Motor neuron (in vitro differentiated cells): ENCODE results near the gene DUSP7. TPM values are rescaled to one million over a fixed set of nuclear protein-coding genes. Genes with fewer than 3 reads are reported as not detected.

Experiments
- ATAC-seq, 8 experiments: fragments of 200-7000 bp; cut with Tn5 transposase; replicated peaks in 6 of 8; 2 replicates each; pipeline ENCODE4 v1.8.0; 2021; ENCODE audit warnings: mild to moderate bottlenecking in 8 of 8, moderate library complexity in 8 of 8
- H3K27ac ChIP-seq, 2 donors: fragments of 250-450 bp; sonication (Bioruptor Pico); 2 replicates each; pipeline ENCODE4 v1.9.0; 2021; ENCODE audit warnings: antibody characterized with exemption in 2 of 2, mild to moderate bottlenecking in 2 of 2, moderate library complexity in 1 of 2
- H3K4me1 ChIP-seq, 2 donors: fragments of 250-450 bp; sonication (Bioruptor Pico); replicated peaks in 1 of 2; 2 replicates each; pipeline ENCODE4 v1.6.1; 2021; ENCODE audit warnings: antibody characterized with exemption in 2 of 2, mild to moderate bottlenecking in 2 of 2, moderate library complexity in 1 of 2
- H3K4me3 ChIP-seq, 5 donors: fragments of 250-450 bp; sonication (Bioruptor Pico); 2 replicates each; pipeline ENCODE4 v1.9.0; 2021; ENCODE audit warnings: antibody characterized with exemption in 5 of 5, mild to moderate bottlenecking in 5 of 5, moderate library complexity in 4 of 5
- WGBS, 10 experiments: fragments of 450-650 bp; shearing (Covaris generic); methylation state at CpG; one replicate each; pipeline ENCODE4 v1.0.0; 2022; 5-methylcytosine and 5-hydroxymethylcytosine counted together
- in situ Hi-C, 9 experiments: fragments of 400-800 bp; cut with MboI; loops; one replicate each; pipeline ENCODE4 v1.15.0; 2021; ENCODE audit warnings: low sequenced_read_pairs in 9 of 9, low pct_unique_long_range_greater_than_20kb in 2 of 9; ENCODE audit not compliant: unreplicated experiment in 9 of 9
- total RNA-seq, 8 experiments: library from RNA; unstranded; fragments of 300-600 nt; gene quantifications; 2 replicates each; pipeline versions ENCODE4 v1.2.3 to v1.2.4, GENCODE V29; 2022

DUSP7 gene
- total RNA-seq, 8 experiments from 2014 or later = 6.9 to 12.9 (median 8.8) TPM

GRCh38 chr3:52057812-52058495, 1.6 kb upstream of the DUSP7 start:
- peak overlapping the region; percentile 14 to 29 (median 20) for H3K4me3 ChIP-seq
- WGBS, 10 experiments = 37 to 100% methylated on average over 1 to 5 of the region's 14 CpGs; no CpG with 5 or more reads in 8 of the 10 experiments
- ATAC-seq = no peak
- peaks cover 9 to 21% of the 10 kb centered on the region in 2 donors for H3K4me1 ChIP-seq
- in situ Hi-C loops = no loop called here
- peak overlapping the region; percentile 70 to 89 for H3K27ac ChIP-seq

GRCh38 chr3:52056968-52057811, 819 bp upstream of the DUSP7 start:
- in situ Hi-C loops = no loop called here
- H3K4me3 ChIP-seq = peak overlapping the region; percentile 62 to 96 (median 66)
- 0 to 3% (median 0%) methylated on average over 1 to 15 of the region's 55 CpGs; no CpG with 5 or more reads in 4 of the 10 experiments for WGBS, 10 experiments
- peak overlapping the region; percentile 73 to 89 for H3K27ac ChIP-seq
- H3K4me1 ChIP-seq = peaks cover 9 to 26% of the 10 kb centered on the region in 2 donors
- peak; percentile 70 to 87 (median 84) for ATAC-seq

GRCh38 chr3:52055537-52056351, 627 bp downstream of the DUSP7 start:
- peak overlapping the region; percentile 73 to 74 for H3K27ac ChIP-seq
- H3K4me1 ChIP-seq = peaks cover 9 to 26% of the 10 kb centered on the region in 2 donors
- in situ Hi-C loops = no loop called here
- peak overlapping the region; percentile 62 to 96 (median 66) for H3K4me3 ChIP-seq
- ATAC-seq = peak; percentile 4 to 27 (median 12)
- 0 to 4% (median 1%) methylated on average over 2 to 8 of the region's 94 CpGs; no CpG with 5 or more reads in 6 of the 10 experiments for WGBS, 10 experiments

GRCh38 chr3:52054661-52055511, 1.5 kb downstream of the DUSP7 start:
- in situ Hi-C loops = no loop called here
- Histone ChIP-seq H3K4me3 (peak overlapping the region; percentile 62 to 96 (median 66)), H3K27ac (peak overlapping the region; percentile 13 to 74), H3K4me1 (peaks cover 9 to 26% of the 10 kb centered on the region in 2 donors)
- 0 to 25% (median 0%) methylated on average over 1 to 5 of the region's 26 CpGs; no CpG with 5 or more reads in 4 of the 10 experiments for WGBS, 10 experiments
- no peak for ATAC-seq

- H3K4me3 ChIP-seq = peak overlapping the region in 1 of 5 donors; percentile 96
- WGBS, 10 experiments = 0 to 98% (median 85%) methylated on average over 1 to 10 of the region's 31 CpGs; no CpG with 5 or more reads in 6 of the 10 experiments
- H3K27ac ChIP-seq = no peak overlapping the region
- peaks cover 9 to 26% of the 10 kb centered on the region in 2 donors for H3K4me1 ChIP-seq
- in situ Hi-C loops = no loop called here
- peak in 2 of 8 experiments; percentile 17 to 33 for ATAC-seq
These were observed 2.8 kb downstream of the DUSP7 start for GRCh38 chr3:52053307-52054304.

- Histone ChIP-seq H3K27ac (no peak overlapping the region), H3K4me3 (no peak overlapping the region), H3K4me1 (peaks cover 4 to 21% of the 10 kb centered on the region in 2 donors)
- WGBS, 10 experiments = 3 to 100% (median 34%) methylated on average over 1 to 7 of the region's 10 CpGs; no CpG with 5 or more reads in 4 of the 10 experiments
- in situ Hi-C loops = no loop called here
- peak in 3 of 8 experiments; percentile 5 to 37 (median 34) for ATAC-seq
These were observed 3.5 kb downstream of the DUSP7 start for GRCh38 chr3:52052831-52053306.

- H3K27ac ChIP-seq = no peak overlapping the region
- no peak overlapping the region for H3K4me3 ChIP-seq
- peaks cover 6 to 25% of the 10 kb centered on the region in 2 donors for H3K4me1 ChIP-seq
- 80 to 100% (median 95%) methylated on average over 1 to 4 of the region's 8 CpGs; no CpG with 5 or more reads in 4 of the 10 experiments for WGBS, 10 experiments
- ATAC-seq = no peak
- in situ Hi-C loops = no loop called here
These were observed 4.9 kb downstream of the DUSP7 start for GRCh38 chr3:52051444-52051843.

- WGBS, 10 experiments = 67 to 100% (median 99%) methylated on average over 2 to 8 of the region's 21 CpGs; no CpG with 5 or more reads in 4 of the 10 experiments
- H3K4me3 ChIP-seq = no peak overlapping the region
- H3K4me1 ChIP-seq = peaks cover 14 to 33% of the 10 kb centered on the region in 2 donors
- no peak overlapping the region for H3K27ac ChIP-seq
- in situ Hi-C loops = no loop called here
- no peak for ATAC-seq
These were observed 5.8 kb downstream of the DUSP7 start for GRCh38 chr3:52050571-52050970.

- H3K4me1 ChIP-seq = peaks cover 19 to 36% of the 10 kb centered on the region in 2 donors
- no peak overlapping the region for H3K4me3 ChIP-seq
These were observed 6.9 kb downstream of the DUSP7 start for GRCh38 chr3:52049503-52049902.

GRCh38 chr3:52047295-52047960, 8.9 kb downstream of the DUSP7 start:
- Histone ChIP-seq H3K4me3 (no peak overlapping the region), H3K27ac (no peak overlapping the region), H3K4me1 (peaks cover 19 to 22% of the 10 kb centered on the region in 2 donors)
- in situ Hi-C loops = no loop called here
- ATAC-seq = no peak
- 80 to 90% (median 84%) methylated on average over 2 to 6 of the region's 20 CpGs; no CpG with 5 or more reads in 6 of the 10 experiments for WGBS, 10 experiments

More at GRCh38 chr3:52049503-52049902, 6.9 kb downstream of the DUSP7 start:
- 17 to 100% (median 80%) methylated on average over 1 of the region's 2 CpGs; no CpG with 5 or more reads in 7 of the 10 experiments for WGBS, 10 experiments
- in situ Hi-C loops = no loop called here
- ATAC-seq = no peak
- no peak overlapping the region for H3K27ac ChIP-seq
